Mucosa of stomach (tissue), 1 donor: ENCODE data around the gene ARID3A.

Experiments
- H3K27me3 ChIP-seq: one replicate; pipeline ENCODE4 v1.7.0; 2013; ENCODE audit warnings: mild to moderate bottlenecking, low read length; ENCODE audit not compliant: control insufficient read depth, insufficient read depth
- H3K36me3 ChIP-seq: one replicate; pipeline ENCODE4 v1.7.0; 2013; ENCODE audit warnings: low read length; ENCODE audit not compliant: control insufficient read depth, insufficient read depth
- H3K4me1 ChIP-seq: one replicate; pipeline ENCODE4 v1.7.0; 2013; ENCODE audit warnings: mild to moderate bottlenecking, low read length; ENCODE audit not compliant: control insufficient read depth, insufficient read depth
- H3K4me3 ChIP-seq: one replicate; pipeline ENCODE4 v1.7.0; 2013; ENCODE audit warnings: low read length
- H3K9ac ChIP-seq: one replicate; pipeline ENCODE4 v1.7.0; 2013; ENCODE audit warnings: mild to moderate bottlenecking, low read length, moderate library complexity
- H3K9me3 ChIP-seq: one replicate; pipeline ENCODE4 v1.7.0; 2013; ENCODE audit warnings: mild to moderate bottlenecking, low read length, moderate library complexity; ENCODE audit not compliant: control insufficient read depth
- donor health status: Pancreatic carcinoma.

Gene ARID3A

GRCh38 chr19:931860-932647 lies 6.2 kb downstream of the ARID3A start:
- Histone ChIP-seq H3K9ac (no peak overlapping the region), H3K36me3 (no peaks in the 10 kb centered on the region), H3K27me3 (no peaks in the 10 kb centered on the region), H3K4me1 (peaks cover 29% of the 10 kb centered on the region), H3K9me3 (no peaks in the 10 kb centered on the region), H3K4me3 (no peak overlapping the region)

DNA sequence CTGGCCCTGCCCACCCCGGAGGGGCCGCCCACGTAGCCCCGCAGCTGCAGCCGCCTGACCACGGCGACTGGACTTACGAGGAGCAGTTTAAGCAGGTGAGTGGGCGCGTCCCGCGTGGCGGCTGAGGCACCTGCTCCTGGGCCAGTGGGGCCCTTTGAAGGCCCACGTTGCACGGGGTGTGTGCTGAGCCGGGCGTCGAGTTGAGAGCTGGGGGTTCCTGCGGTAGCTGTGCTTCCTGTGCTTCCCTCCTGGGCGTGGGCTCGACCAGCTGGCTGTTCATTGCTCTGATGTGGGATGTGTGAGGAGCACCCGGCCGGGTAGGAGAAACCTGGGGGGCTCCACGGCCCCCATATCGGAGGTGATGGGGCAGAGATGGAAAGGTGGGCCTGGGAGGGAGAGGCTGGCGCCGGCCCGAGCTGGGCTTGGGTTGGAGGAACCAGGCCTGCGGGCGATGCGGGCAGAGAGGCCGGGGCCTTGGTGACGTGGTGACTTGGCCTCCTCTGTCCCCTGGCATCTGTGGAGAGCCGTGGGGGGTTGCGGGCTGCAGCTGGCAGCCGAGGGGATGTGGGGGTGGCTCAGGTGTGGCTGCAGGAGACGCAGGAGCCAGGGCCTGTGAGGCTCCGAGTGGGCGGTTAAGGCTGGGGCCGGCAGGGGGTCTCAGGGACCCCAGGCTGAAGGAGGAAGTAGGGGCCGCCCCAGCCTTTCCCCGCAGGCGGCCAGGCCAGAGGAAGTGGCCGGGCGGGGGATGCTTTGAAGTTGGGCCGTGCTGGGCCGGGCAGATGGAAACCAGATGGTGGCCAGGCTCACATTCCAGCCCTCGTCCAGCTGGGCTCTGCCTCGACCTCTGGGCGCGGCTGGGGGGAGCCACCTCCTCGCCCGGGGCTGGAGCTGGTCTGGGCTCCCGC lies 7.1 kb downstream of the ARID3A start:
- H3K4me3 ChIP-seq = no peak overlapping the region
- H3K9me3 ChIP-seq = no peaks in the 10 kb centered on the region
- no peak overlapping the region for H3K9ac ChIP-seq
- H3K27me3 ChIP-seq = no peaks in the 10 kb centered on the region
- H3K4me1 ChIP-seq = peaks cover 29% of the 10 kb centered on the region
- no peaks in the 10 kb centered on the region for H3K36me3 ChIP-seq

GRCh38 chr19:933553-933882 lies 7.7 kb downstream of the ARID3A start:
- Histone ChIP-seq H3K4me1 (peaks cover 29% of the 10 kb centered on the region), H3K4me3 (no peak overlapping the region)

DNA sequence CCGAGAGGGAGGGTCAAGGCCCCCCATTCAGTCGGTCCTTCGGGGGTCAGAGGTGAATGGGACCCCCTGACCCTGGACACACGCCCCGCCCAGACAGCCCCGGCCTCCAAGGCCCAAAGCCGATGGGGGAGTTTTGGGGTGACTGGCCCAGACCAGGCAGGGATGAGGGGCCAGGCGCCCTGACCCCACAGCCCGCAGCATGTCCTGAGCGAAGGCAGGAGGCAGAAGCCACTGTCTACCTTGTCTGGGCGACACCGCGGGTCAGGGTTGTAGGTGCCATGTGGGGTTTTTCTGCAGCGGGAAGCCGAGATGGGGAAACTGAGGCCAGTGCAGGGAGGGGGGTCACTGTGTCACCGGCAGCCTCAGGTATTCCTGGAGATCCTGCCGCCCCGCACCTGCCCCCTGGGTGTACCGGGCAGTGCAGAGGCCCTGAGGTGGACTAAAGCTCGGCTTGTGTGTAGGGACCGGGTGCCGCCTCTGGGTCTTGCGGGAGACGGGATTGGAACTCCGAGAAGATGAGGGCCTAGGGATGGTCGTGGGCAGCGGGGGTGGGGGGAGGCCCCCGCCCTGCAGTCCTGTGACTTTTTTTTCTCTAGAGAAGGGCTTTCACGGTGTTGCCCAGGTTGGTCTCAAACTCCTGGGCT lies 8.5 kb downstream of the ARID3A start:
- Histone ChIP-seq H3K36me3 (no peaks in the 10 kb centered on the region), H3K4me1 (peaks cover 29% of the 10 kb centered on the region), H3K4me3 (no peak overlapping the region), H3K9me3 (no peaks in the 10 kb centered on the region), H3K9ac (peak overlapping the region; percentile 45), H3K27me3 (no peaks in the 10 kb centered on the region)

More at GRCh38 chr19:933553-933882, 7.7 kb downstream of the ARID3A start:
- H3K27me3 ChIP-seq = no peaks in the 10 kb centered on the region
- H3K36me3 ChIP-seq = no peaks in the 10 kb centered on the region
- no peaks in the 10 kb centered on the region for H3K9me3 ChIP-seq
- H3K9ac ChIP-seq = no peak overlapping the region

- Histone ChIP-seq H3K4me1 (peaks cover 30% of the 10 kb centered on the region), H3K36me3 (no peaks in the 10 kb centered on the region), H3K9me3 (no peaks in the 10 kb centered on the region), H3K27me3 (no peaks in the 10 kb centered on the region), H3K9ac (peak overlapping the region; percentile 47), H3K4me3 (no peak overlapping the region)
Observed at GRCh38 chr19:934865-935479, 9.1 kb downstream of the ARID3A start.

- Histone ChIP-seq H3K4me3 (no peak overlapping the region), H3K9ac (no peak overlapping the region), H3K4me1 (peaks cover 41% of the 10 kb centered on the region), H3K27me3 (no peaks in the 10 kb centered on the region), H3K36me3 (no peaks in the 10 kb centered on the region), H3K9me3 (no peaks in the 10 kb centered on the region)
Observed at GRCh38 chr19:936175-936546, 10.3 kb downstream of the ARID3A start.

DNA sequence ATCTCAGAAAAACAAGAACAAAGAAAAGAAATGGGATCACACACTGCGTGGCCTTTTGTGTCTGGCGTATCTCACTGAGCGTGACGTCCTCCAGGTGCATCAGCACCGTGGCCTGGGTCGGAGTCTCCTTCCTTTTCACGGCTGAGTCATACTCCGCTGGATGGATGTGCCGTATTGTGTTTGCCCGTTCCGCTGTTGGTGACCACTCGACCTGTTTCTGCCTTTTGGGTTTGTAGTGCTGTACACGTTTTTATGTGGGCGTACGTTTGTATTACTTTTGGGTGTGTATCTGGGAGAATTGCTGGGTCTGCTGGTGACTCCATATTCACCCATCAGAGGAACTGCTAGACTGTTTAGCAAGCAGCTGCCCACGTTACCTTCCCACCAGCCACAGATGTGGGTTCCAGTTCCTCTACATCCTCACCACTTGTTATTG lies 11.4 kb downstream of the ARID3A start:
- H3K4me3 ChIP-seq = no peak overlapping the region
- no peaks in the 10 kb centered on the region for H3K27me3 ChIP-seq
- no peaks in the 10 kb centered on the region for H3K9me3 ChIP-seq
- H3K9ac ChIP-seq = no peak overlapping the region
- no peaks in the 10 kb centered on the region for H3K36me3 ChIP-seq
- H3K4me1 ChIP-seq = peaks cover 52% of the 10 kb centered on the region

DNA sequence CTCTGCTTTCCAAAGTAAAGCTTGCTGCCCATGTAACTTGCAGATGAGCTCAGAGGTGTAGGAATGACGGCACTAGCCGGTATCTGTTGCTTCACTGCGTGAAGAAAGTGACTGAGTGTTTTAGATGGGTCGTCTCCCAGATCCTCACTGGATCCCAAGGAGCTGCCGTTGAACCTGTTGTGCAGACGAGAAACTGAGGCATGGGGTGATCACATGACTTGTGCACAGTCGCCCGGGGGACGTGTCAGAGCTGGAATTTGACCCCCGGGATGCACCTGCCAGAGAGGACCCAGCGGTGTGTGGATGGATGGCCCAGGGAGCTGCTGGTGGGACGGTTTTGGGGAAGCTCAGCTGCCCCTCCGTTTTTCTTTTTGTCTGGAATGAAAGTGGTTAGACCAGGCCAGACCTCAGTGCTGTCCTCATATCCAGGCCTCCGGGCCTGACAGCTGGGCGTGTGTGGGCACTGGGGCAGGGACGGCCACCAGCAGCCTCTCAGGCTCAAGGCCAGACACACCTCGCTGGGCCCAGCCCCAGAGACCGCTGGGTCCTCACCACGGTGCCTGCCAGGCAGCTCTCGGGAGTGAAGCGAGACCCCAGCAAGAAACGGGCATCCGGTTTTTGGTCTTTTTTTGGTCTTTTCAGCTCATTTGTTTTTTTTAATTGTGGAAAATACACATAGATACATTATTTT lies 12.5 kb downstream of the ARID3A start:
- H3K4me3 ChIP-seq = no peak overlapping the region
- peaks cover 52% of the 10 kb centered on the region for H3K4me1 ChIP-seq
- H3K9ac ChIP-seq = no peak overlapping the region
- no peaks in the 10 kb centered on the region for H3K36me3 ChIP-seq
- H3K27me3 ChIP-seq = peaks cover under 1% of the 10 kb centered on the region
- no peaks in the 10 kb centered on the region for H3K9me3 ChIP-seq

DNA sequence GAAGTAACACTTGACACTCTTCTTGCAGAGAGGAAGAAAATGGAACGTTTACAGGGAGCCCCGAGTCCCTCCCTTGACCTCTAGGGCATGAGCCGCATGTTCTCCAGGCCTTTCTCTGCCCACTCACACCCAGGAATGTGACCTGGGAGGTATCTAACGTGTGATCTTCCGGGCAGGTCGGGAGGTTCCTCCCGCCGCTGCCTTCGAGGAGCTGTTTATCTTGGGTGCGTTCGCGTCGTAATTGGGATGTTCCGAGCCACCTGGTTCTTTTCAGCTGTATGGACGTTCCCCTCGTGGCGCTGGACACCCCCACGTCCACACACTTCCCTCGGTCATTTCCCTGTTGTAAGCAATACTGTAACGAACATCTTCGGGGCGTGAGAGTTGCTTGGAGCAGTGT lies 13.6 kb downstream of the ARID3A start:
- Histone ChIP-seq H3K4me3 (no peak overlapping the region), H3K27me3 (peaks cover 4% of the 10 kb centered on the region), H3K9me3 (no peaks in the 10 kb centered on the region), H3K4me1 (peaks cover 53% of the 10 kb centered on the region), H3K9ac (no peak overlapping the region), H3K36me3 (no peaks in the 10 kb centered on the region)

- Histone ChIP-seq H3K4me3 (no peak overlapping the region), H3K4me1 (peaks cover 53% of the 10 kb centered on the region), H3K9ac (peak overlapping the region; percentile 45), H3K27me3 (peaks cover 5% of the 10 kb centered on the region), H3K9me3 (no peaks in the 10 kb centered on the region), H3K36me3 (no peaks in the 10 kb centered on the region)
Observed at GRCh38 chr19:939922-940321, 14.1 kb downstream of the ARID3A start.

GRCh38 chr19:940591-941291 lies 14.9 kb downstream of the ARID3A start:
- Histone ChIP-seq H3K27me3 (peaks cover 8% of the 10 kb centered on the region), H3K9me3 (no peaks in the 10 kb centered on the region), H3K9ac (peak overlapping the region; percentile 45), H3K4me1 (peaks cover 51% of the 10 kb centered on the region), H3K36me3 (no peaks in the 10 kb centered on the region), H3K4me3 (peak overlapping the region; percentile 1)
